HCT116 (cell line): ENCODE results near the gene ASPG. TPM values are rescaled to one million over a fixed set of nuclear protein-coding genes. Genes with fewer than 3 reads are reported as not detected.
A peak's percentile ranks its signal among the peaks of the same experiment; 100 is the strongest.

Source experiments
- ATAC-seq: fragments of 200-7000 bp; cut with Tn5 transposase; 2 replicates; pipeline ENCODE4 v1.9.1; 2020; ENCODE audit warnings: mild to moderate bottlenecking, moderate library complexity
- BruUV-seq: library from RNA; stranded (reverse); fragments of 400-500 nt; replicated peaks from 2 replicates; lab custom pipeline; 2021; lab: Mats Ljungman, UMichigan
- CTCF ChIA-PET: fragments of 300-600 bp; sonication (Branson Sonifier 250); formaldehyde crosslinking; loops from one replicate; lab custom pipeline; 2021; ENCODE audit warnings: antibody characterized with exemption; lab: Charles Lee
- POLR2A ChIA-PET: fragments of 300-600, 350-600 bp; sonication (Branson Sonifier 250); formaldehyde crosslinking; loops from one replicate; lab custom pipeline; 2021; ENCODE audit warnings: antibody characterized with exemption; lab: Charles Lee
- RAD21 ChIA-PET, 2 experiments: fragments of 300-600 bp; sonication (Branson Sonifier 250); formaldehyde crosslinking; loops; one replicate each; lab custom pipeline; 2023; ENCODE audit warnings: low total read pairs in 2 of 2; ENCODE audit not compliant: uncharacterized antibody in 2 of 2, unreplicated experiment in 2 of 2, low non-redundant PET in 1 of 2; lab: Charles Lee
- DNase-seq: peaks from one replicate; pipeline ENCODE4 v3.0.0-alpha.2; 2010; ENCODE audit warnings: low read depth, low spot score
- H2AFZ ChIP-seq: fragments of 200-600 bp; shearing (Covaris generic), sonication (generic); 2 replicates; pipeline ENCODE4 v1.6.1; 2017; ENCODE audit warnings: low read depth, mixed run types, mixed read lengths, antibody characterized with exemption, low read length; ENCODE audit not compliant: poor library complexity, severe bottlenecking
- H3K27ac ChIP-seq: 2 replicates; pipeline ENCODE4 v1.5.1; 2012; ENCODE audit warnings: low read depth, low read length
- H3K27me3 ChIP-seq: fragments of 200-600 bp; sonication (generic); 2 replicates; pipeline ENCODE4 v1.6.1; 2016; ENCODE audit warnings: mixed run types, low read length, mixed read lengths; ENCODE audit not compliant: insufficient read depth
- H3K36me3 ChIP-seq, 2 experiments: fragments of 200-500 bp in 1 of 2; fragments of 200-600 bp in 1 of 2; sonication (Bioruptor generic) in 1 of 2; sonication (generic) in 1 of 2; 2 replicates each; pipeline versions ENCODE4 v1.5.1 to v1.6.1; 2014 to 2016; ENCODE audit warnings: low read length in 2 of 2, inconsistent platforms in 1 of 2, mixed read lengths in 1 of 2, mixed run types in 1 of 2; ENCODE audit not compliant: insufficient read depth in 2 of 2, control insufficient read depth in 1 of 2
- H3K4me1 ChIP-seq, 2 experiments: fragments of 200-600 bp in 1 of 2; sonication (generic) in 1 of 2; 2 replicates each; pipeline versions ENCODE4 v1.5.1 to v1.6.1; 2012 to 2017; ENCODE audit warnings: low read length in 2 of 2, inconsistent platforms in 1 of 2, mild to moderate bottlenecking in 1 of 2, mixed read lengths in 1 of 2, mixed run types in 1 of 2, moderate library complexity in 1 of 2; ENCODE audit not compliant: insufficient read depth in 2 of 2, control insufficient read depth in 1 of 2
- H3K4me2 ChIP-seq: fragments of 200-600 bp; sonication (generic); 2 replicates; pipeline ENCODE4 v1.6.1; 2017; ENCODE audit warnings: mixed run types, low read length, mixed read lengths
- H3K4me3 ChIP-seq, 2 experiments: fragments of 200-600 bp in 1 of 2; sonication (generic) in 1 of 2; replicated peaks in 1 of 2; 2 replicates each; pipeline ENCODE4 v1.5.1; 2011 to 2016; ENCODE audit warnings: low read length in 2 of 2, control low read depth in 1 of 2, low read depth in 1 of 2, mild to moderate bottlenecking in 1 of 2, mixed read lengths in 1 of 2, mixed run types in 1 of 2
- H3K79me2 ChIP-seq: fragments of 200-600 bp; sonication (generic); 2 replicates; pipeline ENCODE4 v1.6.1; 2017; ENCODE audit warnings: mild to moderate bottlenecking, mixed run types, low read length, moderate library complexity, mixed read lengths; ENCODE audit not compliant: insufficient read depth
- H3K9ac ChIP-seq: fragments of 200-600 bp; sonication (generic); 2 replicates; pipeline ENCODE4 v1.6.1; 2016; ENCODE audit warnings: low read length, mixed read lengths
- H3K9me2 ChIP-seq: fragments of 200-600 bp; sonication (generic), shearing (Covaris generic); 2 replicates; pipeline ENCODE4 v1.6.1; 2017; ENCODE audit warnings: mixed run types, mild to moderate bottlenecking, moderate library complexity; ENCODE audit not compliant: insufficient read depth
- H3K9me3 ChIP-seq, 2 experiments: fragments of 200-500 bp in 1 of 2; fragments of 200-600 bp in 1 of 2; sonication (Bioruptor generic) in 1 of 2; sonication (generic) in 1 of 2; 2 replicates each; pipeline ENCODE4 v1.6.1; 2014 to 2017; ENCODE audit warnings: low read length in 2 of 2, mixed read lengths in 2 of 2, inconsistent platforms in 1 of 2, low read depth in 1 of 2, mild to moderate bottlenecking in 1 of 2, mixed run types in 1 of 2, moderate library complexity in 1 of 2; ENCODE audit not compliant: control insufficient read depth in 1 of 2, insufficient read depth in 1 of 2
- H4K20me1 ChIP-seq: fragments of 200-600 bp; sonication (generic), shearing (Covaris generic); 2 replicates; pipeline ENCODE4 v1.6.1; 2017; ENCODE audit warnings: mixed run types, mild to moderate bottlenecking, moderate library complexity; ENCODE audit not compliant: insufficient read depth
- JUND ChIP-seq: IDR thresholded peaks from 2 replicates; pipeline ENCODE4 v1.6.1; 2012
- RAD21 ChIP-seq: IDR thresholded peaks from 2 replicates; pipeline ENCODE4 v1.6.1; 2012; ENCODE audit warnings: low read depth, mild to moderate bottlenecking
- ZFX ChIP-seq: fragments of 450-650 bp; IDR thresholded peaks from 2 replicates; pipeline ENCODE4 v1.6.1; 2017
- ZNF274 ChIP-seq: fragments of 200-500 bp; sonication (Bioruptor generic); IDR thresholded peaks from 2 replicates; pipeline ENCODE4 v1.6.1; 2014; ENCODE audit warnings: mild to moderate bottlenecking, low read depth, low read length, inconsistent platforms
- intact Hi-C: fragments of 100-400 bp; cut with micrococcal nuclease; formaldehyde crosslinking; loops from 2 replicates; pipeline ENCODE4 v1.10.0; 2022
- total RNA-seq: library from RNA; stranded (reverse); gene quantifications from one replicate; pipeline ENCODE4 v1.2.1, GENCODE V29; 2021; ENCODE audit not compliant: unreplicated experiment
- TF ChIP-seq, protein P1 (sequence below), 3 experiments: fragments of 200-600 bp in 1 of 3; sonication (generic) in 1 of 3; IDR thresholded peaks in 2 of 3; conservative IDR thresholded peaks in 1 of 3; 2 replicates each; pipeline ENCODE4 v1.5.1; 2012 to 2017; ENCODE audit warnings: low read depth in 2 of 3, low read length in 2 of 3, antibody characterized with exemption in 1 of 3, borderline replicate concordance in 1 of 3, control low read depth in 1 of 3, mild to moderate bottlenecking in 1 of 3, mixed read lengths in 1 of 3, mixed run types in 1 of 3, moderate library complexity in 1 of 3; ENCODE audit not compliant: insufficient read depth in 1 of 3
- TF ChIP-seq, protein P2 (sequence below): IDR thresholded peaks from 2 replicates; pipeline ENCODE4 v1.6.1; 2012; ENCODE audit warnings: low read depth

The ASPG gene
- total RNA-seq, 1 experiment from 2014 or later: not detected

DNA sequence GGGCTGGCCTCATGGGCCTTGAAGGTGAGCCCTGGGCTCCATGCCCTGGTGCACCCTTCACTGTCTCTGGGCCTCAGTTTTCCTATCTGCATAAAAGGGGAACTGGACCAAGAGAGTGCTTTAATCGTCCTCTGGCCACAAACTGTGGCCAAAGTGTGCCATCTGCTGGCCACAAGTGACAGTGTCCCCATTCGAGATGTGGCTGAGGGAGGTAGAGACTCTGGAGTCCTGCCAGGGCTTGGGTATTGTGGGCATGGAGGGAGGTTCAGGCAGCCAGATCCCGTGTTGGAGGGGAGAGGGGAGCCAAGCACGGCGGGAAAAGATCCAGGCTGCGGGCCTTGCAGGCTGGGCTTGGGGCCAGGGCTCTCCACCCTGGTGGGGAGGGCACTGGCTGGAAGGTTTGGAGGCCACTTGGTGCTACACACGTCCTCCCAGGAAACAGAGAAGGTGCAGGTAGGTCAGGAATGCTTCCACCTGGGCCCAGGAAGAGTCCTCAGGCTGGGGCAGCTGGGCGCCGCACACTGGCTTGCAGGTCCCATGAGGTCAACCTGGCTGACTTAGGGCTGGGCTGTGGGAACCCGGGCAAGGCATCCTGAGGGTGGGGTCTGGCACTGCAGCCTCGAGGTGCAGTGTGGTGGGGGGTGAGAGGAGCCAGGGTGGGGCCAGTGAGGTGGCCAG lies 45.6 kb downstream of the ASPG start:
- H3K27ac ChIP-seq: no peak overlapping the region
- H3K27me3 ChIP-seq: no peaks in the 10 kb centered on the region
- TF ChIP-seq RAD21 (peak; percentile 97), ZFX (no peak), JUND (no peak), ZNF274 (no peak)
- TF ChIP-seq, protein P1, sequence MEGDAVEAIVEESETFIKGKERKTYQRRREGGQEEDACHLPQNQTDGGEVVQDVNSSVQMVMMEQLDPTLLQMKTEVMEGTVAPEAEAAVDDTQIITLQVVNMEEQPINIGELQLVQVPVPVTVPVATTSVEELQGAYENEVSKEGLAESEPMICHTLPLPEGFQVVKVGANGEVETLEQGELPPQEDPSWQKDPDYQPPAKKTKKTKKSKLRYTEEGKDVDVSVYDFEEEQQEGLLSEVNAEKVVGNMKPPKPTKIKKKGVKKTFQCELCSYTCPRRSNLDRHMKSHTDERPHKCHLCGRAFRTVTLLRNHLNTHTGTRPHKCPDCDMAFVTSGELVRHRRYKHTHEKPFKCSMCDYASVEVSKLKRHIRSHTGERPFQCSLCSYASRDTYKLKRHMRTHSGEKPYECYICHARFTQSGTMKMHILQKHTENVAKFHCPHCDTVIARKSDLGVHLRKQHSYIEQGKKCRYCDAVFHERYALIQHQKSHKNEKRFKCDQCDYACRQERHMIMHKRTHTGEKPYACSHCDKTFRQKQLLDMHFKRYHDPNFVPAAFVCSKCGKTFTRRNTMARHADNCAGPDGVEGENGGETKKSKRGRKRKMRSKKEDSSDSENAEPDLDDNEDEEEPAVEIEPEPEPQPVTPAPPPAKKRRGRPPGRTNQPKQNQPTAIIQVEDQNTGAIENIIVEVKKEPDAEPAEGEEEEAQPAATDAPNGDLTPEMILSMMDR (IDR thresholded peaks at IDR 0.05 in 2 of 3, conservative IDR thresholded peaks at IDR 0.05 in 1 of 3; ENCODE audit: borderline replicate concordance in 1 of 3, insufficient read depth in 1 of 3, low read depth in 2 of 3, low read length in 2 of 3): peak; percentile 75 to 98 (median 81)
- TF ChIP-seq, protein P2, sequence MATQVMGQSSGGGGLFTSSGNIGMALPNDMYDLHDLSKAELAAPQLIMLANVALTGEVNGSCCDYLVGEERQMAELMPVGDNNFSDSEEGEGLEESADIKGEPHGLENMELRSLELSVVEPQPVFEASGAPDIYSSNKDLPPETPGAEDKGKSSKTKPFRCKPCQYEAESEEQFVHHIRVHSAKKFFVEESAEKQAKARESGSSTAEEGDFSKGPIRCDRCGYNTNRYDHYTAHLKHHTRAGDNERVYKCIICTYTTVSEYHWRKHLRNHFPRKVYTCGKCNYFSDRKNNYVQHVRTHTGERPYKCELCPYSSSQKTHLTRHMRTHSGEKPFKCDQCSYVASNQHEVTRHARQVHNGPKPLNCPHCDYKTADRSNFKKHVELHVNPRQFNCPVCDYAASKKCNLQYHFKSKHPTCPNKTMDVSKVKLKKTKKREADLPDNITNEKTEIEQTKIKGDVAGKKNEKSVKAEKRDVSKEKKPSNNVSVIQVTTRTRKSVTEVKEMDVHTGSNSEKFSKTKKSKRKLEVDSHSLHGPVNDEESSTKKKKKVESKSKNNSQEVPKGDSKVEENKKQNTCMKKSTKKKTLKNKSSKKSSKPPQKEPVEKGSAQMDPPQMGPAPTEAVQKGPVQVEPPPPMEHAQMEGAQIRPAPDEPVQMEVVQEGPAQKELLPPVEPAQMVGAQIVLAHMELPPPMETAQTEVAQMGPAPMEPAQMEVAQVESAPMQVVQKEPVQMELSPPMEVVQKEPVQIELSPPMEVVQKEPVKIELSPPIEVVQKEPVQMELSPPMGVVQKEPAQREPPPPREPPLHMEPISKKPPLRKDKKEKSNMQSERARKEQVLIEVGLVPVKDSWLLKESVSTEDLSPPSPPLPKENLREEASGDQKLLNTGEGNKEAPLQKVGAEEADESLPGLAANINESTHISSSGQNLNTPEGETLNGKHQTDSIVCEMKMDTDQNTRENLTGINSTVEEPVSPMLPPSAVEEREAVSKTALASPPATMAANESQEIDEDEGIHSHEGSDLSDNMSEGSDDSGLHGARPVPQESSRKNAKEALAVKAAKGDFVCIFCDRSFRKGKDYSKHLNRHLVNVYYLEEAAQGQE: no peak
- H3K36me3 ChIP-seq: no peaks in the 10 kb centered on the region
- no peak for DNase-seq
- no peak overlapping the region for H3K9ac ChIP-seq
- ChIA-PET CTCF (interaction anchor here (1.1 to 3.1 kb wide), 2 partner anchors 53 to 54 kb away, joined by 7 to 20 read pairs; no protein-coding TSS in a partner anchor), POLR2A (no interaction called here), RAD21 (no interaction called here)
- intact Hi-C loops: loop anchor here (1.0 to 10.0 kb wide), 3 partner anchors 37 to 326 kb away; no protein-coding TSS in a partner anchor
- no peaks in the 10 kb centered on the region for H3K79me2 ChIP-seq
- BruUV-seq: no TSS peak
- H3K4me2 ChIP-seq: no peak overlapping the region
- ATAC-seq: peak; percentile 81
- H2AFZ ChIP-seq: no peak overlapping the region
- no peaks in the 10 kb centered on the region for H4K20me1 ChIP-seq
- H3K9me3 ChIP-seq: peaks cover 14 to 15% of the 10 kb centered on the region in 2 experiments; a peak in 3 of 4 replicates
- H3K4me1 ChIP-seq: no peaks in the 10 kb centered on the region; a peak in 1 of 4 replicates
- H3K4me3 ChIP-seq: no peak overlapping the region
- no peaks in the 10 kb centered on the region for H3K9me2 ChIP-seq
